C4-2B (cell line): ENCODE results near the gene SMURF1.
A peak's percentile ranks its signal among the peaks of the same experiment; 100 is the strongest.

ENCODE experiments used
- H3K27ac ChIP-seq: fragments of 450-650 bp; 2 replicates; pipeline ENCODE4 v1.5.1; 2017
- ZFX ChIP-seq: fragments of 450-650 bp; IDR thresholded peaks from 2 replicates; pipeline ENCODE4 v1.6.1; 2017
- TF ChIP-seq, protein P1 (sequence below): fragments of 450-650 bp; conservative IDR thresholded peaks from 2 replicates; pipeline ENCODE4 v1.5.1; 2017; ENCODE audit warnings: mild to moderate bottlenecking

SMURF1 gene

GRCh38 chr7:99143853-99144672 lies at the start of gene SMURF1:
TSS of gene SMURF1 (minus strand) at chr7:99144108. CDS start at chr7:99143780, 328 bp downstream.
- H3K27ac ChIP-seq, result peak within 1 kb of the TSS; percentile 94
- TF ChIP-seq, protein P1, sequence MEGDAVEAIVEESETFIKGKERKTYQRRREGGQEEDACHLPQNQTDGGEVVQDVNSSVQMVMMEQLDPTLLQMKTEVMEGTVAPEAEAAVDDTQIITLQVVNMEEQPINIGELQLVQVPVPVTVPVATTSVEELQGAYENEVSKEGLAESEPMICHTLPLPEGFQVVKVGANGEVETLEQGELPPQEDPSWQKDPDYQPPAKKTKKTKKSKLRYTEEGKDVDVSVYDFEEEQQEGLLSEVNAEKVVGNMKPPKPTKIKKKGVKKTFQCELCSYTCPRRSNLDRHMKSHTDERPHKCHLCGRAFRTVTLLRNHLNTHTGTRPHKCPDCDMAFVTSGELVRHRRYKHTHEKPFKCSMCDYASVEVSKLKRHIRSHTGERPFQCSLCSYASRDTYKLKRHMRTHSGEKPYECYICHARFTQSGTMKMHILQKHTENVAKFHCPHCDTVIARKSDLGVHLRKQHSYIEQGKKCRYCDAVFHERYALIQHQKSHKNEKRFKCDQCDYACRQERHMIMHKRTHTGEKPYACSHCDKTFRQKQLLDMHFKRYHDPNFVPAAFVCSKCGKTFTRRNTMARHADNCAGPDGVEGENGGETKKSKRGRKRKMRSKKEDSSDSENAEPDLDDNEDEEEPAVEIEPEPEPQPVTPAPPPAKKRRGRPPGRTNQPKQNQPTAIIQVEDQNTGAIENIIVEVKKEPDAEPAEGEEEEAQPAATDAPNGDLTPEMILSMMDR, result no peak
- TF ChIP-seq ZFX, result peak; percentile 73

- no peak overlapping the region for H3K27ac ChIP-seq
- TF ChIP-seq, protein P1, result no peak
- TF ChIP-seq ZFX, result no peak
These were observed 48.1 kb upstream of the SMURF1 start for GRCh38 chr7:99191869-99192596.

DNA sequence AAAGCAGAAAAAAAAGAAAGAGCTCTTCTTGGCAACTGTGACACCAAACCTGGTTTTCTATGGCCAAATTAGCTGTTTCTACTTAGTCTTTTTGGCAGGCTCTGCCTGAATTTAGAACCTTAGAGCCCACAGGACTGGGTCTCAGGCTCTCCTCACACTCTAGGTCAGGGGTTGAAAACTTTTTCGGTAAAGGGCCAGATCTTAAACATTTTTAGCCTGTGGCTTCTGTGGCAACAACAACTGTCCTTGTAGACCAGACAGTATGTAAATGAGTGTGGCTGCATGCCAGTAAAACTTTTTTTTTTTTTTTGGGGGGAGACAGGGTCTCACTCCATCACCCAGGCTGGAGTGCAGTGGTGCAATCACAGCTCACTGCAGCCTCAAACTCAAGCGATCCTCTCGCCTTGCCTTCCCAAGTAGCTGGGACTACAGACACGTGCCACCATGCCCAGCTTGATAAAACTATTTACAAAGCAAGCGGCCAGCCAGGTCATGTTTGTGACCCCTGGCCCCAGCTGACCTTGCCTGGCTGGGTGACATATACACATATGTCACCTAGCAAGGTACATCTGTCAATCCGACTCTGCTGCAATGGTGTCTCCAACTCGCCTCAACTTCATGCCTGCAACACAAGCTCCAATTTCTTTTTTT lies 46.6 kb upstream of the SMURF1 start:
- TF ChIP-seq, protein P1, result no peak
- no peak for TF ChIP-seq ZFX
- no peak overlapping the region for H3K27ac ChIP-seq

GRCh38 chr7:99189222-99189621 lies 45.3 kb upstream of the SMURF1 start:
- TF ChIP-seq, protein P1, result no peak
- no peak for TF ChIP-seq ZFX
- H3K27ac ChIP-seq, result no peak overlapping the region

DNA sequence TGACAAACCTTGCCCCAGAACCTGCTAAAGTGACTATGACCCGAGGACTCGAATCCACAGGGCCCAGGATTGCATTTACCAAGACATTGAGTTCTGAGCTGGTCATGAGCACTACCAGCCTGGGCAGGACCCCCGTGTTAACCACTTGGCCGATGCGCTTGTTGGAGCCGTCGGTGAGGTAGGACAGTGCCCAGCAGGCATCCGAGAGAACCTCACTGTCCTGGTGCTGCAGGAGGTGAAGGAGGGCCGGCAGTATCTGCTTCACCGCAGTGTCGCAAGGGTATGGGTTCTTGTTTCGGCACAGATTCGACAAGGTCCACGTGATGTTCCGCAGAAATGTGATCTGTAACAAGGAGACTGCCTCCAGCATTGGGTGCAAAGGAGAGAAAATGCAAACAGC lies 44.3 kb upstream of the SMURF1 start:
- TF ChIP-seq, protein P1, result no peak
- no peak for TF ChIP-seq ZFX
- H3K27ac ChIP-seq, result no peak overlapping the region

DNA sequence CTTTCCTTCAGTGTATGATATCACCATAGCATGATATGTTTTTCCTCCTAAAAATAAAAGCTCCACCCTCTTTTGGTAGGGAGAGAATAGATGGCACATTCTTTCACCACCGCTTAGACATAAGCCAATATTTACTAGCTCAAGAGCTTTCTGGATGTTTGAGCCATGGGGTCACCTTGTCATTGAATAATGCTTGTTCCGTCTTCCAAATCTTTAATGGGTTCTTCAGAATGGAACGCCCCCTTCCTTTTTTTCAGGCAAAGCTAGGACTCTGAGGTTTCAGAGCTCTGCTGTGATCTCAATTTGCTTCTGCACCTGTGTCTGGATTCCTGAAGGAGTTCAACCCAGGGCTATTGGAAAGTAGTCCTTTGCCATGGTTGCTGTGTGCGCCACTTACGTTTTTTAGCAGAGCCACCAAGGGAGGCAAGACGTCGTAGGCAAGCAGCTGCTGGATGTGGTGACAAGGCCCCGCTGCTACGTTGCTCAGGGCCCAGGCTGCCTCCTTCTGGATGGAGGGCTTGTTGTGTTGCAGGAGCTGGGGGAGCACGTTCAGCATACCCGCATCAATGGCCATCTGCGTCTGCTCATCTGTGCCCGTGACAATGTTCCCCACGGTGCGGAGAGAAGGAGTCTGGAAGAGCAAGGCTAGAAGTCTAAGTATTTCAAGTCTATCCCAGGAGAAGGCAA lies 40.8 kb upstream of the SMURF1 start:
- no peak overlapping the region for H3K27ac ChIP-seq
- no peak for TF ChIP-seq ZFX
- TF ChIP-seq, protein P1, result no peak
